Activated naive CD4-positive, alpha-beta T cell (primary cell): ENCODE measurements around the gene BTBD16.
A peak's percentile ranks its signal among the peaks of the same experiment; 100 is the strongest.

Experiments
- DNase-seq, 4 experiments: peaks; one replicate each; lab custom pipeline; 2025; lab: John Stamatoyannopoulos, UW

Gene BTBD16

DNA sequence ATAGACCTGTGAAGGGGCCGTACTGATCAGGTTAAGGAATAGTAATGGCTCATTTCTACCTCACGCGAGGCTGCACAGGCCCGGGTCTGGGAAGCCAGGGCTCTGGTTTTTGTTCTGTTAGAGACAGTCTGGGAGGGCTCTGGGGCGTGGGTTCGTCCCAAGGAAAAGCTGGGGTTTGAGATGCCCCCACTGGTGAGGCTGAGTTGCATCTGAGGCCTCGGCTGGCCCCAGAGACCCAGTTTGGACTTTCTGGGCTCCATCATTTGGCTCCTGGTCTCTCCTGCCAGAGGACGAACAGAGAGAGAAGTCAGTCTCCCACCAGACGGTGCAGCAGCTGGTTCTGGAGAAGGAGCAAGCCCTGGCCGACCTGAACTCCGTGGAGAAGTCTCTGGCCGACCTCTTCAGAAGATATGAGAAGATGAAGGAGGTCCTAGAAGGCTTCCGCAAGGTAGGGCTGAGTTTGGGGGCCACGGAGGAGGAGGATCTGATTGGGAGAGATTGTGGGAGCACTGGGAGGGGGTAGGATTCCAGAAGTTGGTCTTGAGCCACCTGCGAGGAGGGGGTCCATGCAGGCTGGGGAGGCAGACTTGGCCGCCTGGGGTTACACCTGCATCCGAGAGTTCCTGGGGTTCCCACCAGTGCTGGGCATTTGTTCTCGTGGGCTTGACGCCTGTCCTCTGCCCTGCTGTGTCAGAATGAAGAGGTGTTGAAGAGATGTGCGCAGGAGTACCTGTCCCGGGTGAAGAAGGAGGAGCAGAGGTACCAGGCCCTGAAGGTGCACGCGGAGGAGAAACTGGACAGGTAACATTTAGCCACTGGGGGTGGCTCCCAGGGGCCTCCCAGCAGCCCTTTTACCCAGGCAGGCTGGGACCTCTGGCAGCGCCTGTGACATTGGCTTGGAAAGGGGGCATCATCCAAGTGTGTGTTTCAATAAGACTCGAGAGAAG lies 22.5 kb upstream of the BTBD16 start:
- no peak for DNase-seq

DNA sequence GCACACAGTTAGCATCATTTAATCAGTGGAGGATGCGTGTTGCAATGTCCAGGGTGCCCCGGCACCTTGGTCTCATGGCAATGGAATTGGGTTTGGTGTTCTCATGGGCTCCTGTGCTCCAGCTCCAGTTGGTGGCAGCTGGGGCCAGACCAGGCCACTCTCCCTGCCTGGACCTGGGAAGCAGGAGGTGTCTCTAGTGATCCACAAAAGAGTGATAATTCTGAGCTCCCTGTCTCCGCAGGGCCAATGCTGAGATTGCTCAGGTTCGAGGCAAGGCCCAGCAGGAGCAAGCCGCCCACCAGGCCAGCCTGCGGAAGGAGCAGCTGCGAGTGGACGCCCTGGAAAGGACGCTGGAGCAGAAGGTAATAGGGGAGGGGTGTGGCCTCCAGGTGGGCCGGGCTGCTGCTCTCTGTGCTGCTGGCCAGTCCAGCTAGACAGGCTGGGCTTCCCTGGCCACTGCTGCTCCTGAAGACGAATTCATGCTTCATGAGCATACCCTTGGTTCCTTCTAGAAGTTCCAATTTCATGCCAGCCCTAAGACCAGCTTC lies 21.7 kb upstream of the BTBD16 start:
- no peak for DNase-seq

DNA sequence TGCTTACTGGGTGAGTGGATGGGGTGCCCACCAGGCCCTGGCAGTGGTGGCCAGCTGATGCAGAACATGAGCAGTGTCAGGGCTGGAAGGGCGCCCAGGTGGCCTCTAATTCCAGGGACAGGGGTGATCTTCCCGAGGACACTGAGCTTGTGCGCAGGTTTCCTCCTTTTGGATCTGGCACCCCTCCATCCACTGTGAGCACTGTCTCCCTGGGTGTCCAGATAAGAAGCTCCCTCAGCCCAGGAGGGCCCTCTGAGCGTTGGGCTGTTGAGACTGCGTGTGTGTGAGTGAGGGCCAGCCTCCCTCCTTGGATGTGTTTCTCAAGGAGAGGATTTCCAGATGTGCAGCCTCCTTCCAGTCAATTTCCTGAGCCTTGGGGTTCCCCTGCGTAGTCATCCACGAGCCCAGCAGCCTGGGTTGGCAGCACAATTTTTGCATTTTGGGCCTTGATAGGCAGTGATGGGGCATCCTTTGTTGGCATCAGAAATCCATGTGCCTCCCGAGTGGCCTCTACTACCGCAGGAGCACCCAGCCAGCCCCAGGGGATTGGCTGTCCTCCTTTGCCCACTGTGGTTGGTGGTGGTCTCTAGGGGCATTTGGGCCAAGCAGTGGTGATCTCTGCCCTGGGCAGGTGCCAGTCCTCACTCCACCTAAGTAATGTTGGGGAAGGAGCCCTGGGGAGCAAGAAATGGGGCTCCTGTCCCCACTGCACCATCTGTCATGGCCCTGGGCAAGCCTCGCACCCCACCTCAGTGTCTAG lies 20.9 kb upstream of the BTBD16 start:
- no peak for DNase-seq

DNA sequence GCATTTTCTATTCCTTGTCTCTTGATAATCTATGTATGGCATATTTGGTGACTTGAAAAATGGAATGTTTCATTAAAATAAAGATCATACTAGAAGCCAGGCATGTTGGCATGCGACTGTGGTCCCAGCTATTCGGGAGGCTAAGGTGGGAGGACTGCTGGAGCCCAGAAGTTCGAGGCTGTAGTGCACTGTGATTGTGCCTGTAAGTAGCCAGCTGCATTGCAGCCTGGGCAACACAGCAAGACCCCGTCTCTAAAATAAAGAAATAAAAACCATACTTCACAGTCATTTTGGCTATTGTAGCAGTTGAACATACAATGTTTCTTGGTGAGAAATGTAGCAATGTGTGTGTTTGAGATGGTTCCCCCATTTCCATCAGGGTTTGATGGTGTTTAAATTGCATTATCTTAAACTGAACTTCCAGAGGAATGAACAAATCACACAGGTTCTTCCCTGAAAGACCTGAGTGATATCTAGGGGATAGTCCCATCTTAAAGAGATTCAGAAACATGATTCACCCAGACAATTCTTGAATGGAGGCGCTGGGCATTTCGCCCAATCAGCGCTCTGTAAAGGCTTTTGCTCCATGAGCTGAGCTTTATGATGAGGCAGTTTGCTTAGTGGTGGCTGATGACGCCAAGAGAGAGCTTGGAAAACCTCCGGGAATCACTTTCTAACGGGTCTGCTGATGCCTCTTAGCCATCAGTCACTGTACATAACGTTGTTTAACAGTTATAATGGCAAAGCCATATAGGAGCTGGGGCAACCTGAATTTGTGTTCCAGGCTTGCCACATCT lies 19.4 kb upstream of the BTBD16 start:
- DNase-seq: no peak

DNA sequence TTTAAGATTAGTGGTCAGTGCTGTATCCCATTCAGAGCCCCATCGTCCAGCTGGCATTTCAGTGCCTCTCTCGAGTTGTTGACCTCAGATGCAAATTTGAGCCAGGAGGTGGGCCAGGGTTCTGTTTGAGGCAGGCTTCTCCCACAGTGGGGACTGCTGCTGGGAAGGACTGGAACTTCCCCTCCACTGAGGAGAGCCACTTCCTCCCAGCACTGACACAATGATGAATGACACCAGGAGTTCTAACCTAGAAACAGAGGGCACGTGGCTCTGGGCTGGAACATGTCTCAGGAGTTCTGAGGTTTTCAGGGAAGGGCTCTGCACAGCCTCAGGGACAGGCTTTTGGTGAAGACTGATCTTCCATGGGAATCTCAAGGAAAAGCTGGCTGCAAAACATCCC lies 18.3 kb upstream of the BTBD16 start:
- no peak for DNase-seq

DNA sequence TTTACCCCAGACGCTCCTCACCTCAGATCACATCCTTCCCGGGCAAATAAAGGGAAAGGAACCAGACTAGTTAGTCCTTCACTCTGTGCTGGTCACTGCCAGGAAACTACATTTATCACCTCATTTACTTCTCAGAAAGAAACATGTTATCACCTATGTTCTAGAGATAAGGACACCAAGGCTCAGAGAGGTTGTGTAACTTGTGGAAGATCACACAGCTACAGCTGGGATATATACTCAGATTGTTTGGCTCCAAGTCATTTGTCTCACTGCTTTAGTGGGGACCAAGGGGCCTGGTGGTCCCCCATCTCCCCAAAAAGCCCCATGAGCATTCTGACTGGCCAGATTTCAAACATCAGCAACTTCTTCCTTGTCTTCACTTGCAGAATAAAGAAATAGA lies 17.5 kb upstream of the BTBD16 start:
- no peak for DNase-seq

DNA sequence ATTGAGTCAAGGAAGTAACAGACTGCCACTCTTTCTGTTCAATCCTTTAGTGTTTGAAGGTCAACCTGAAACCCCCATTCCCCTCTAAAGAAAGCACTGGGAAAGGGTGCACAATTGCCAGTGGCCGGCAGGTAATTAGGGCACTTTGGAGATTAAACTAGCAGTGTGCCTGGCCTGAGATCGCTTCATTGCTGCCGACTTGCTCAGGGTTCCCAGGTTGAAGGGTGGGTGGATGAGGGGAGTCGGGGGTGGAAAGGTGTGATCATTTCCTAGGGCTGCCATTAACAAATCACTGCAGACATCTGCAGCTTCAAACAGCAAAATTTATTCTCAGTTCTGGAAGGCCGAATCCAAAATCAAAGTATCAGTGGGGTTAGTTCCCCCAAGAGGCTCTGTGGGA lies 16.3 kb upstream of the BTBD16 start:
- DNase-seq: no peak

DNA sequence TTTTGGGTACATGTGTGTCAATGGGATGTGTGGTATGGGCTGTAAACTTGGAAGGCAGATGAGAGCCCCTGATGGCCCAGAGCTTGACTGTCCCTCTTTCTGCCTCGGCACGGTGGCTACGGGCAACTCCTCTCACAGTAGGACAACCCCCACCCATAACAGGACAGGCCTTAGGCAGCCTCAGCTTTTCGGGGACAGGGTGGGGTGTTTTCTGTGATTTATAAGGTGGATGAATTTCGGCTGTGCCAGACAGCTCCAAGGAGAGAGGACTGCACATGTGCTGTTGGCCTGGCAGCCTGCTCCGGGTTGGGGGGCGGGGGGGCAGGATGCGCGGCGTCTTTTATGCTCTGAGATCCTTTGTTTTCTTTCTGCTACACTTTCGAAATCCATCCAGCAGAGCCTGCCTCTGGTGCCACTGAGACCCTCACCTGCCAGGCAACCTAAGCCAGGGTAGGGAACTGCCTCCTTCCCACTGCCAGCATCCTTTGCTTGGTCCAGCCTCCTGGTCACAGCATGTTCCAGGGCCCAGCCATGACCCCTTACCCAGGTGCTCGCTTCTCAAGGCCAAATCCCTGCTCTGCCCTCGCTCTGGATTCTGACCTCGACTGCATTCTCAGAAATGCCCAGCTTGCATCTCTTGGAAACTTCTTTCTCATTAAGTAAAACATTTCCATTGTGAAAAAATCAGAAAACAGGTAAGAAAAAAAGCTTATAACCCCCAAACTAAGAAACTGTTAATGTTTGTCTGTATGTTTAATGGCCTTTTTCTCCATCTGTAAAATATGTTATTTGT lies 15.4 kb upstream of the BTBD16 start:
- no peak for DNase-seq

DNA sequence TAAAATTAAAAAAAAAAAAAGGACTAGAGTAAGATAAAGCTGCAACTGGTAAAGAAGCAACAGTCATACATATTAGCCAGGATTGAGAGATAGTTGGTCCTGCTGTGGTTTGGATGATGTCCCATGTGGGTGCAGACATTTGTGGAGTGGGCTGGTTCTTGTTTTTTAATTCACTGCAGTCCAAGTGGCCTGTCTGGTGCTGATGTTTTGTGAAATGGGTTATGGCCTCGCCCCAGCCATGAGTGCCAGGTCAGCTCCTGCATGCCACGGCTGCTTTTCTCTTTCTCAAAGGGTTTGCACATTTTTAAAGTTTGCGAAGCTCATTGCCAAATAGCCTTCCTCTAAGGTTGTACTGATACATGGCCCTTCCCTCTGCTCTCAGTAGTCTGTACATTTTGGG lies 14.1 kb upstream of the BTBD16 start:
- DNase-seq: no peak

DNA sequence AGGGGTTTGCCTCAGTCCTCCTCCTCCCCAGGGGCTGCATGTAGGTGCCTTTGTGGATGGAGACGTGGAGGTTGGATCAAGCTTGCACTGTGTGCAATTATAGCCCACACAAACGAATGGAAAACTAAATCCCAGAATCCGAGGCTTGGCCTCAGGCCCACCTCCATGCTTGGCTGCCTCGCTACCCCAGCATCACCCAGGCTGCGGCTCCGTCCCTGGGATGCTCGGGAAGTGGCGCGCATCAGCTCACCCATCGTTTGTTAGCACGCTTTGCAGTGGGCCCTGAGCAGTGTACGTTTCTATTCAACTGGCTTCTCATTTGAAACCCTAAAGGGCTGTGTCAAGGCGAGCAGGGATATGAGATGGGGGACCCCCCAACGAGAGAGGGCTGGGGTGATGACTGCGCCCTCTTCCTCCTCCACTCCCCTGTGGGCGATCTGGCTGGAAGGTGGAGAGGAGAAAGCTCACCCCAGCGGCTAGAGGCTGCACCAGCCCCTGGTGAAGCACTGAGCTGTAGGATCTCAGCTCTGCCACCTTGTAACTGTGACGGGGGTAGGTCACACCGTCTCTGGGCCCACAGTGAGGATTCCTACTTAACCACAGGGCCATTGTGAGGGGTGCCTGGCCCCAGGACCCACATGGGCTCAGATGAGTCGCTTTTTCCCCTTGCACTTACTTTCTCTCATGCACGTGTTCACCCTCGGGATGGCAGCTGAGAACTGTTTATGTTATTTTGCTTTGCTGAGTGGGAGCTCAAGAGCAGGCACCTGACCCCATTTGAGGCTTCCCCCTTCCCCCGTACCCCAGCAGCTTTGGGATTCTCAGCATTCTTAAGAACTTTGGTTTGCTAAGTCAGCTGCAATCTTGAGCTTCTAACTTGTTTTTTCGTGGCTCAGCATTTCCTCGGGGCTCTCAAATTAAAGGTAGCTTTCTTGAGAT lies 12.7 kb upstream of the BTBD16 start:
- DNase-seq: no peak

DNA sequence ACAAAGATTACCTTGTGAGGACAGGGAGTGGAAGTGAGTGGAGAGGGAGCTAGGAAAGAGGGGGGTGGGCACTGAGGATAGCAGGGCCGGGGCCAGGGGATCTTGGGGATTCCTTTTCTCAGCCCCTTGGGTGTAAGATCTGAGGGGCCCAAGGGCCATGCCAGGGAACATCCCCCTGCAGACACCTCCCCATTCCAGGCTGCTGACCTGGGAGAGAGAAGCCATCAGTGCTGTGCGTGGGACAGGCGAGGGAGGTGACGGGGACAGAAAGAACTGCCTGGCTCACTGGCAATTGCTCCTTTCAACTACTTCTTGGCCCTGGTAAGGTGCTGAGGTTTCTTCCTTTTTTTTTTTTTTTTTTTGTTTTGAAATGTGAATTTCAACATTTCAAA lies 12.0 kb upstream of the BTBD16 start:
- DNase-seq: no peak

DNA sequence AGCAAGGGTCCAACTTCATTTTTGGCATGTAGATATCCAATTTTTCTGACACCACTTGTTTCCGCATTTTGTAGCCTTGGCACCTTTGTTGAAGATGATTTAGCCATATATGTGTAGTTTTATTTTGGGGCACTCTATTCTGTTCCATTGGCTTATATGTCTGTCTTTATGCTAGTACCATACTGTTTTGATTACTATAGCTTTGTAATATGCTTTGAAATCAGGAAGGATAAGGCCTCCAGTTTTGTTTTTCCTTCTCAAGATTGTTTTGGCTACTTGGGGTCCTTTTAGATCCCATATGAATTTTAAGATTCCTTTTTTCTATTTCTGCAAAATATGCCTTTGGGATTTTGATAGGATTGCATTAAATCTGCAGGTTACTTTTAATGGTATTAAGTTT lies 9.5 kb upstream of the BTBD16 start:
- no peak for DNase-seq

DNA sequence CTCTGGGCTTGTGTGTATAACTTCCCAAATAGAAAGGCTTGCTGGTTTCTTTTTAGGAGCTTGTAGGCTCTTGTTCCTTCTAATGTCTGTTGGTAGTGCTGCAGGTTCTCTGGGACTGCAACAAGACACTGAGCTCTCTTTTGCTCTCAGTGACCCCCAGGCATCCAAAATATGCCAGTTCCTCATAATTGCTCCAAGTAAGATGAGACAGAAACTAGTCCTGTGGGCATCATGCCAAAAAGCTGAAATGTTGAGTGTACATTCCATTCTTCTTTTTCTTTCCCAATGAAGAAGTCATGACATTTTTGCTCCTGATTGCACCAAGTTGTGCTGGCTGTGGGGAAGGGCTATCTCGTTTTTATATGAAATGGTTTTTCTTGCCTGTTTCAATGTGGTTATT lies 7.1 kb upstream of the BTBD16 start:
- DNase-seq: no peak

DNA sequence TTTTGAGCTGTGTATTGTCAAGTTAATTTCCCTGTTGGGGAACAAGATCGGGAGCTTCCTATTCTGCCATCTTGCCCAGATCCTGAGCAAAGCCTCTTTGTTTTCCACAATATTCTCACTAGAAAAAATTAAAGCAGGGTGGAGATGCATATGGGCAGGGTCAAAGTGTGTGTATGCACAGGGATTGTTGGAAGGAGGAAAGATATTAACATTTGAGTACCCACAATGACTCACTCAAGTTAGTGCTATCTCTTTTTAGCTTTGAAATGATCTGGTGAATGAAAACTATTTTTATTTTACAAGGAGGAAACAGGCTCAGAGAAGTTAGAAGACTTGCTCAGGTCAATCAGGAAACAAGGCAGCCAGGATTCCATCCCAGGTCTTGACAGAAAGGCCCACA lies 6.7 kb upstream of the BTBD16 start:
- no peak for DNase-seq

DNA sequence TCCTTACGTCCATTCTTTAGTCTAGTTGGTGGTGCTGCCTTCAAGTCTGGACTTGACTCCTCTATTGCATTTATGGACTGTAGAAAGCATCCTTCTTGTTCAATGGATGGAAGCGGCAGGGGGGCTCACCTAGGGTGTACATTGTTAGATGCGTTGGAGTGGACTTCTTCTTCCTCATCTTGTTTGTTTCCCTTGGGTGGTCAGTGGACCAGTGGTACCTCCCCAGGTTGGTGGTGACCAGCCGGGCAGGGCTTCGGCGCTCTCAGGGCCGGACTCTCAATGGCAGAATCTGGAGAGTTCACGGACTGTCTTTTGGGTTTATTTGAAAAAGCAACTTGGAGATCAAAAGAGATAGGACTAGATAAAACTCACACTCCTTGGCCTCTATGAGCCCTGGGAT lies 6.2 kb upstream of the BTBD16 start:
- no peak for DNase-seq

DNA sequence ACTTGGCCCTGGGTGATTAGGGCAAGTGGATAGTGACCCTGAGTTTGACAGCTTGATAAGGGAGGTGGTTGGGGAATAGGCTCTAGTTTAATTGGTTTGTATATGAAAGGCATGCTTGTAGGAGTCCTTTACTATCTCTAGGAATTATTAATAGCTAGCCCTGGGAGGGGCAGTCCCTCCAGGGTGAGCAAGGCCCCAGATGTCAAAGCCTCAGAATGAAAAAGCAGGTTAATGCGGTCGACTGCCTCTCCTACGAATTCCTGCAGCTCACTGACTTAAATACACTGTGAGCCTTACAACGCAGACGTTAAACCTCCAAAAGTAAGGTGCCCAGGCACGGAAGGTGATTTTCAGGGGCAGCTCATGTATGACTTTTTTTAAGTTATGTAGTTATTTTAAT lies 5.2 kb upstream of the BTBD16 start:
- no peak for DNase-seq

DNA sequence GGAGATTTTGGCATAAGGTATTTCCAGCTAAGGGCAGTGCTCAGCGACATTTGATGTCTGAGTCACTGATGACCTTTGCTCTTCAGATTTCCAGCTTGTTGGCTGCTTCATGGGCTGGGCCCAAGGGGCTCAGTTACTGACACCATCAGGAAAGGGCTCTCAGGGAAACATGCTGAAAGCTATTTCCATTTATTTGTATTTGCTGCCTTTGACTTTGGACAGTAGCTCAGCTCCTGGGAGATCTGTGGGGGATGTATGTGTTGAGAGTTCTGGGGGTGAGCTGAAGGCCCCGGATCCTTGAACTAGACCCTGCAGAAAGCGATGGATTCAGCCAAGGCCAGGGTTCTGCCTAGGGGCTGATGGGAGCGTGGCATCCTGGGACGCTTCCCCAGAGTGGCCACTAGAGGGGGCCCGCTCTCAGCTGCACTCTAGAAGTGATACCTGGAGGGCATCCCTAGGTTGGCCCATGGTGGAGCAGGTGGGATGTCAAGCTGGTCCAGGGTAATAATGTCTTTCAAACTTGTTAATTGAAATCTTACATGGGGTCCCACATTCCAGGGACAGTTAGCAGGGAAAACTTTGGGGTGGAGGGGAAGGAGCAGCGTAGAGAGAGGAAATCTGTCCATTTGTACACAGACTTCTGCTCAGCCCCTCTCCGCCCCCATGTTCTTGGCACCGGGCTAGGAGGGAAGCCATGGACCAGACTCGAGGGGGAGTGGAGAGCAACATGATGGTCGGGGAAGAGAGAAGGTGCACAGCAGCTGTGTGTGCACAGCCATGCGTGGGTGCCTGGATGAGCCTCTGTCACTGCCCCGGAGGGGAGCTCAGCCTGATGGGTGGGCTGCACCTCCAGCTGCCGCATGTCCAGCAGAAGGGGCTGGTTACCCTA lies 3.0 kb upstream of the BTBD16 start:
- peak in 3 of 4 experiments; percentile 23 to 26 (median 23) for DNase-seq

DNA sequence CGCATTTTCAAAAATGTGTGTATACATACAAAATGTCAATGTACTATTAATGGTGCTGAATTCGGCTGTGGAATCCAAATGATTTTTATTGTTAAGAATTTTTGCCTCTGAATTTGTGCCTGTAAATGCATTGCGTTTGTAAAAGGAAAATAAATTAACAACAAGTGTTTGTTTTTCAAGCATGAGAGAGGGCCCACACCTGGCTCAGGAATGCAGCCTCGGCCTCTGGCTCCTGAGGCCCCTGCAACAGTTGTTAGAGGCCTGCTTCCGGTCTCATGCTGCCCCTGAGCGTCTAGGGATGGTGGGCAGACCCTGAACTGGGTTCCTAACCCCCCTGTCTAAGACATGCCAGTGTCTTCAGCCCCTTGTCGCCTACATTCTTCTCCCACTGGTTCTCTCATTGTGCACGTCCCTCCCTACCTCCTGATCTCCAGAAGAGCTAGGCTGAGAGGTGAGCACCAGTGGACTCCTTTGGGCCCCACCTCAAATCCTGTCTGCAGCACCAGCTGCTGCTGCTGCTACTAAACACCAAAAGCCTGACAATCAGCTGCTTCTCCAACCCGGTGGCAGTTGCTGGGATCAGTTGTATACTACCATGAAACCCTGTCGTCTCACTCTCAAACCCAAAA lies 1.9 kb upstream of the BTBD16 start:
- DNase-seq: no peak
